ENCODE measurements around the gene HACL1.

HACL1 gene

DNA sequence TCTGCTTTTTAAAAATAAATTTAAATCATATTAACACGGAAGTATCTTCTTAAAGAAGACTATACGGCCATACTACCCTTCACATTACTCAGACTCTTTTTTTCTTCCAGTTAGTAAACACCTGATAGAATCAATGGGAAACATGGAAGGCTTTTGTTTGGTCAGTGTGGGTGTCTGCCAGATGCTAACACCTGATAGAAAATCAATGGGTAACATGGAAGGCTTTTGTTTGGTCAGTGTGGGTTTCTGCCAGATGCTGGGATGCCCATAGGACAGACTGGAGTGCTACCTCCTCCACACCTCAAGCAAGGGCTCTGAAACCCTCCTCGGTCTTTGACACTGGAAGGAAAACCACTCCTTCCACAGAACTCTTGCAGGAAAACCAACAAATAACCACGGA lies 29.2 kb downstream of the HACL1 start:
- DNase-seq (ENCODE audit: low spot score) = no peak
- no peak overlapping the region for H3K27ac ChIP-seq
- CTCF ChIA-PET = no interaction called here
- TF ChIP-seq, protein P1, sequence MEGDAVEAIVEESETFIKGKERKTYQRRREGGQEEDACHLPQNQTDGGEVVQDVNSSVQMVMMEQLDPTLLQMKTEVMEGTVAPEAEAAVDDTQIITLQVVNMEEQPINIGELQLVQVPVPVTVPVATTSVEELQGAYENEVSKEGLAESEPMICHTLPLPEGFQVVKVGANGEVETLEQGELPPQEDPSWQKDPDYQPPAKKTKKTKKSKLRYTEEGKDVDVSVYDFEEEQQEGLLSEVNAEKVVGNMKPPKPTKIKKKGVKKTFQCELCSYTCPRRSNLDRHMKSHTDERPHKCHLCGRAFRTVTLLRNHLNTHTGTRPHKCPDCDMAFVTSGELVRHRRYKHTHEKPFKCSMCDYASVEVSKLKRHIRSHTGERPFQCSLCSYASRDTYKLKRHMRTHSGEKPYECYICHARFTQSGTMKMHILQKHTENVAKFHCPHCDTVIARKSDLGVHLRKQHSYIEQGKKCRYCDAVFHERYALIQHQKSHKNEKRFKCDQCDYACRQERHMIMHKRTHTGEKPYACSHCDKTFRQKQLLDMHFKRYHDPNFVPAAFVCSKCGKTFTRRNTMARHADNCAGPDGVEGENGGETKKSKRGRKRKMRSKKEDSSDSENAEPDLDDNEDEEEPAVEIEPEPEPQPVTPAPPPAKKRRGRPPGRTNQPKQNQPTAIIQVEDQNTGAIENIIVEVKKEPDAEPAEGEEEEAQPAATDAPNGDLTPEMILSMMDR (conservative IDR thresholded peaks at IDR 0.05; ENCODE audit: low read depth) = no peak
- POLR2A ChIA-PET (ENCODE audit: low non-redundant PET) = no interaction called here

DNA sequence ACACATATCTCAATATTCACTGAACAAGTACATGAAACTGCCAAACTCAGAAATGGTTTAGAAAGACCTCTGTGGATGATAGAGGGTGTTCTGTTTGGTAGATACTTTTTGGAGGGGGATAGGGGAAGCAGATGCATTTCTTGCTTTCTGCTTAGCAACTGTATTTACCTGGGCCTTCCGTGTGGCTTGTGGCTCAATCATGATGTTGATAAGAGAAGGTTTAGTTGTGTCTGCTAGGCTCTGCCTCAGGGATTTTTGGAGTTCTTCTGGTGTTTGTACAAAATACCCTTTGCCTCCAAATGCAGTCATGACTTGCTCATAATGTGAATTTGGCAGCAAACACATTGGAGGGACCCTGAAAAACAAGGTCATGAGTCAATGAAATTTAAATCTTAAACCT lies 38.2 kb downstream of the HACL1 start:
- POLR2A ChIA-PET (ENCODE audit: low non-redundant PET) = no interaction called here
- DNase-seq (ENCODE audit: low spot score) = no peak
- TF ChIP-seq, protein P1 (conservative IDR thresholded peaks at IDR 0.05; ENCODE audit: low read depth) = no peak
- no peak overlapping the region for H3K27ac ChIP-seq
- CTCF ChIA-PET = no interaction called here

DNA sequence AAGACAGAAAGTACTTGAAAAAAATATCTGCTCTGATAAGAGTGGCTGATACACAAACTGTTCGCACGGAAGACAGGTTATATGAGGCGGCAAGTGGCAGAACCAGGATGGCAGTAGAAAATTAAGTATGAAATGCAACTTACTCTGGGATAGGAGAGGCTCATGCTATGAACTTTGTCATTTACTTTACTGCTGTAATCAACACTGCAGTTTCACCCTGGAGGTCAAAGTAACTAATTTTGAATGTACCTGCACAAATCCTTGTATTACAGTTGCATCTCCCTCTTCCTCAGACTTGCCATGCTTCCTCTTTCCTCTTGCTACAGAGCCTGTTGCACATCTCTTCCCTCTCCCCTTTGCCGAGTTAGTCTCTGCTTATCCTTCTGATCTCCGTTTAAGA lies 38.8 kb downstream of the HACL1 start:
- ChIA-PET POLR2A (ENCODE audit: low non-redundant PET) (no interaction called here), CTCF (no interaction called here)
- TF ChIP-seq, protein P1 (conservative IDR thresholded peaks at IDR 0.05; ENCODE audit: low read depth) = no peak
- no peak for DNase-seq (ENCODE audit: low spot score)
- H3K27ac ChIP-seq = no peak overlapping the region

DNA sequence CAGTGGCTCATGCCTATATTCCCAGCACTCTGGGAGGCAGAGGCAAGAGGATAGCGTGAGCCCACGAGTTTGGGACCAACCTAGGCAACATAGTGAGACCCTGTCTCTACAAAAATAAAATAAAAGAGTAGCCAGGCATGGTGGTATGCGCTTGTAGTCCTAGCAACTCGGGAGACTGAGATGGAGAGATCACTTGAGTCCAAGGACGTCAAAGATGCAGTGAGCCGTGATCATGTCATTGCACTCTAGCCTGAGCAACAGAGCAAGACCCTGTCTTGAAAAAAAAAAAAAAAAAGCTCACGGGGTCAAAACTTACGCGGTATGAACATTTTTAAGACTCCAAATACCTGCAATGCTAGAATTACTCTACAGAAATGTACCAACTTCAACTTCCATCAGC lies 42.8 kb downstream of the HACL1 start:
- TF ChIP-seq, protein P1 (conservative IDR thresholded peaks at IDR 0.05; ENCODE audit: low read depth) = no peak
- ChIA-PET CTCF (no interaction called here), POLR2A (ENCODE audit: low non-redundant PET) (no interaction called here)
- DNase-seq (ENCODE audit: low spot score) = no peak
- H3K27ac ChIP-seq = no peak overlapping the region

DNA sequence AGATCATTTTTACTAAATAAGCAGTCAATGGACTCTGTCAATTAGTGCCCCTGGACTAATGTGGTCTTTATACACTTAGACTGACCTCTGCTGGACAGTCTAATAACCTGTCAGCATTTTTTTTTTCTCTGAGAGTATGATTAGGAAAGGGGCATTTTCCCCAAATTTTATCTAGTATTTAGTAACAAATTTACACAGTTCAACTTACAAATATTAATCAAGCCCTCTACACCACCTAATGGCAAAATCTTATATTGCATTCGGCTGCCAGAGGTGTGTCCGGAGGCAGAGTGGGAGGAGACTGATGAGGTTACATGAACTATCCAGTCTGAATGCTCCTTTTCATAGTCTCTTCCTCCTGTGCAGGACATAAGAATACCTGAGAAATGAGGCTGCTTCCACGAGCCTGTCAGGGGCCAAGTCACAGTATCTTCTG lies 43.8 kb downstream of the HACL1 start:
- no peak overlapping the region for H3K27ac ChIP-seq
- DNase-seq (ENCODE audit: low spot score) = peak; percentile 43
- TF ChIP-seq, protein P1 (conservative IDR thresholded peaks at IDR 0.05; ENCODE audit: low read depth) = peak; percentile 76
- POLR2A ChIA-PET (ENCODE audit: low non-redundant PET) = no interaction called here
- CTCF ChIA-PET = interaction anchor here (0.8 kb wide), 1 partner anchor 290 kb away, joined by 3 read pairs; no protein-coding TSS in a partner anchor

DNA sequence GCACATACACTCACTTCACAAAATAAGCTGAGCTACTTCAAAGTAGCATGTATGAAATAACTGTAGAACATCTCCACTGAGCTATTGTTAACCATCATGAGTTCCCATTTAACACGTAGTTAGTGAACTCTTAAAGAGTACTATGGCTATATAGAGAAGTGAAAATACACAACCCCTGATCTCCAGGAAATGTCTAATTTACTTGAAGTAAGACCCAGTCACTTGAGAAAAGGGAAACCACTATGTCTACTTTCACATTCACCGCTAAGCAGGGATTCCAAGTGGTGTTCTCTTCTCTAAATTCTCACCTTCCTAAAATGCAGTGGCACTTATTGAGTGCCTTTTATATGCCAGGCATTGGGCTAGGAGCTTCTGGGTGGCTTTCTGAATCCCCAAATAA lies 44.9 kb downstream of the HACL1 start:
- DNase-seq (ENCODE audit: low spot score) = no peak
- ChIA-PET POLR2A (ENCODE audit: low non-redundant PET) (no interaction called here), CTCF (interaction anchor here (0.6 to 0.8 kb wide), 3 partner anchors 54 to 289 kb away, joined by 3 read pairs; no protein-coding TSS in a partner anchor)
- TF ChIP-seq, protein P1 (conservative IDR thresholded peaks at IDR 0.05; ENCODE audit: low read depth) = no peak
- H3K27ac ChIP-seq = no peak overlapping the region

DNA sequence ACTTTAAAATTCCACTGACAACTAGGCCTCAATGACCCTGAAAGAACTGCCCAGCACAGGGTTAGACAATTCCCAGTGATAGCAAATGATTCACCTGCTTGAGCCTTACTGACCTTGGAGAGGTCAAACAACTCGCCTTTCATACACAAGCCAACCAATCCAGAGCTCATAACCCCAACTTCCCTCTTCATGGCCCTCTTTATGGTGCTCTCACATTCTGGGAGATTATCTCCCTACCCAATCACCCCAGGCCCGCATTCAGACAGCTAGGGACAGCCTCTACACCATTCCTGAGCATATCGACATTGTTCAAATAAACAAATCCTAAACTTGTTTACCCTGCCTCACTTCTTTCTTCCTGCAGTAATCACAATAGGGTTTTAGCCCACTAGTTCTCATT lies 47.6 kb downstream of the HACL1 start:
- ChIA-PET CTCF (no interaction called here), POLR2A (ENCODE audit: low non-redundant PET) (no interaction called here)
- no peak for DNase-seq (ENCODE audit: low spot score)
- TF ChIP-seq, protein P1 (conservative IDR thresholded peaks at IDR 0.05; ENCODE audit: low read depth) = no peak
- no peak overlapping the region for H3K27ac ChIP-seq

All from RWPE1 (cell line).